ENCODE data around the gene SSX2IP.

GRCh38 chr1:84715342-84716019 is 25.2 kb upstream of the SSX2IP start:
- TF ChIP-seq GATA2 (IDR thresholded peaks at IDR 0.05; ENCODE audit: low read depth, low read length) (no peak), GATA3 (IDR thresholded peaks at IDR 0.05; ENCODE audit: low read depth, low read length) (no peak)

Measured in SH-SY5Y (cell line).